CD4-positive, alpha-beta T cell treated with Interleukin-15 for 4 hours (primary cell): Measurements from ENCODE around the gene GCNT2.
"Not testable (repeated sequence)": the region's sequence is repeated elsewhere in the genome, so short reads cannot be mapped to it uniquely, and the experiment has no call there.

Experiments
- DNase-seq: peaks from one replicate; pipeline ENCODE4 v3.0.0-alpha.2; 2020; ENCODE audit warnings: low spot score

The GCNT2 gene

GRCh38 chr6:10547809-10548208, 26.7 kb downstream of the GCNT2 start:
- no peak for DNase-seq

- no peak for DNase-seq
These were observed 29.6 kb downstream of the GCNT2 start for GRCh38 chr6:10550764-10551163.

- DNase-seq = no peak
These were observed 31.2 kb downstream of the GCNT2 start for GRCh38 chr6:10552270-10552810.

DNA sequence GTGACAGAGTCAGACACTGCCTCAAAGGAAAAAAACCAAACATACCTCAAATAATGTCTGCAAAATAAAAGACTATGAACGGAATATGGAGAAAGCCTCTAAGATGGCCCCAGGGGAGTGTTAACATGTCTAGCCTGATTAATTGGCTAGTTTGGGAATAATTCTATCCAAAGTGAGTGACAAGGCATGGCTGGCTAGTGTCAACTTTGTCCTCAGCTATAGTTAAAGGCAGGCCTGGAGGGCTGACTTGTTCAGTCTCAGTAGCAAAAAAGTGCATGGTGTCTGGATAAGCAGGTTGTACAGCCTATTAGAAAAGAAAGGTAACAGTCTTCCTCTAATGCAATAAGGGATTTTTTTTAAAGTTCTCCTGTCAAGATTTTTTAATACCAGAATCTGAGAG, 32.7 kb downstream of the GCNT2 start:
- DNase-seq = no peak

DNA sequence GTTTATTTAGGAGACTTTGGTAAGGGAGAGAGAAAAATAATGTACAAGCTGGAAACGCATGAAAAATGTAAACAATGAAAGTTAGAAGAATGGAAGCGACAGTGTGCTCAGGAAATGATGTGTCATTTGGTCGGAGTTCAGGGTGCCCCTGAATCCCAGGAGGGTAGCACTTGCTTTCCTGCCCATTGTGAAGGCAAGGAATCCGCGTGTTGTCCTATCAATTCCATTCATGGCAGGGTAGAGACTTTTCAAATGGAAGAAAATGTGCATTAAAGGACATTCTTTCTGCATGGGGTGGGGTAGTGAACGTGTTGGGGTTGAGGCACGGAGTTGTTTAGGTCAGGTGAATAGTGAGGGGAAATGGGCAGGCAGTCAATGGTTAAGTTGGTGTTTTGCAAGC, 33.7 kb downstream of the GCNT2 start:
- no peak for DNase-seq

- no peak for DNase-seq
These were observed 34.6 kb downstream of the GCNT2 start for GRCh38 chr6:10555625-10556309.

DNA sequence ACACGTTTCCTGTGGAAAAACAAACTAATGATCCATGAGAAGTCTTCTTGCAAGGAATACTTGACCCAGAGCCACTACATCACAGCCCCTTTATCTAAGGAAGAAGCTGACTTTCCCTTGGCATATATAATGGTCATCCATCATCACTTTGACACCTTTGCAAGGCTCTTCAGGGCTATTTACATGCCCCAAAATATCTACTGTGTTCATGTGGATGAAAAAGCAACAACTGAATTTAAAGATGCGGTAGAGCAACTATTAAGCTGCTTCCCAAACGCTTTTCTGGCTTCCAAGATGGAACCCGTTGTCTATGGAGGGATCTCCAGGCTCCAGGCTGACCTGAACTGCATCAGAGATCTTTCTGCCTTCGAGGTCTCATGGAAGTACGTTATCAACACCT, 35.4 kb downstream of the GCNT2 start:
- DNase-seq = no peak

- DNase-seq = no peak
These were observed 35.8 kb downstream of the GCNT2 start for GRCh38 chr6:10556992-10557391.

DNA sequence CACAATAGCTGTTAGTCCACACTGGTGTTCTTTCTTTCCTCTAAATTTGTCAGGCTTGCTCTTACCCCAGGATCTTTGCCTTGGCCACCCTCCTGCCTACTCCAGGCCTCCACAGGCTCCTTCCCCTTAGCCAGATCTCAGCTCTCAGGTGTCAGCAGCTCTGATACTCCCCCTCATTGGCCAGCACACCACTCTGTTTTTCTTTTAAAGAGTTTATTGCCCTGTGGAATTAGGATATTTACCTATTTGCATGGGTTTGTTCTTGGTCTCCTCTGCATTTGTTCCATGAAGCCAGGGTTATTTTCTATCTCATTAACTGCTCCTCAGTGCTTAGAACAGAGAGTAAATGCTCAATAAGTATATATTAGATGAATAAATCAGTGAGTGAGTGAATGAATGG, 36.8 kb downstream of the GCNT2 start:
- DNase-seq = no peak

GRCh38 chr6:10558565-10558964, 37.4 kb downstream of the GCNT2 start:
- DNase-seq = no peak

DNA sequence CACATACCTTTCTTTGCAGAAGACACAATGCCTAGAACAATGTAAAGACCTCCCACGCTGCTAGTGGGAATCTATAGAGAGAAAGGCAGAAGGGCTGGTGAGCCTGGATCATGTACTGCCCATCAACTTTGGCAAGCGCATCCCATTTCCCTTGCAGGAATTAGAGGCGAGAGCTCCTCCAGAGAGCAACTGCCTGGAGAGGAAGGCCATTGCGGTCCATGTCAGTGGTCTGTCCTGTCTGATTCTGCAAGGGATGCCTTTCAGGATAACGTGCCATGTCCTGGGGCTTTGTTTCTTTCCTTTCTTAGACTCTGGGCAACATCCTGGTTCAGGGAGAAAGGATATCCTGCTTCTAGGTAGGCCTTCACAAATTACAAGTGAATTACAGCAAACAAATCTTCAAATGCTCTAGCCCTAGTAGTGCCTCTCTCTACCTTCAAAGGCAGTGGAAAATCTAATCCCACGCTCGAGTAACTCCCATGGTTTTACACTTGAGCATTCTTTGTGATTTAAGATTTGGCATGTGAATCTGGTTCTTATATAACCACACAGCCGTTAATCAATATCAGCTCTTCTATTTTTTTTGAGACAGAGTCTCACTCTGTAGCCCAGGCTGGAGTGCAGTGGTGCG, 38.5 kb downstream of the GCNT2 start:
- no peak for DNase-seq

- no peak for DNase-seq
These were observed 40.6 kb downstream of the GCNT2 start for GRCh38 chr6:10561611-10562199.

- no peak for DNase-seq
These were observed 44.0 kb downstream of the GCNT2 start for GRCh38 chr6:10564975-10565673.

- no peak for DNase-seq
These were observed 44.8 kb downstream of the GCNT2 start for GRCh38 chr6:10565913-10566312.

GRCh38 chr6:10567256-10568026, 46.3 kb downstream of the GCNT2 start:
- no peak for DNase-seq

DNA sequence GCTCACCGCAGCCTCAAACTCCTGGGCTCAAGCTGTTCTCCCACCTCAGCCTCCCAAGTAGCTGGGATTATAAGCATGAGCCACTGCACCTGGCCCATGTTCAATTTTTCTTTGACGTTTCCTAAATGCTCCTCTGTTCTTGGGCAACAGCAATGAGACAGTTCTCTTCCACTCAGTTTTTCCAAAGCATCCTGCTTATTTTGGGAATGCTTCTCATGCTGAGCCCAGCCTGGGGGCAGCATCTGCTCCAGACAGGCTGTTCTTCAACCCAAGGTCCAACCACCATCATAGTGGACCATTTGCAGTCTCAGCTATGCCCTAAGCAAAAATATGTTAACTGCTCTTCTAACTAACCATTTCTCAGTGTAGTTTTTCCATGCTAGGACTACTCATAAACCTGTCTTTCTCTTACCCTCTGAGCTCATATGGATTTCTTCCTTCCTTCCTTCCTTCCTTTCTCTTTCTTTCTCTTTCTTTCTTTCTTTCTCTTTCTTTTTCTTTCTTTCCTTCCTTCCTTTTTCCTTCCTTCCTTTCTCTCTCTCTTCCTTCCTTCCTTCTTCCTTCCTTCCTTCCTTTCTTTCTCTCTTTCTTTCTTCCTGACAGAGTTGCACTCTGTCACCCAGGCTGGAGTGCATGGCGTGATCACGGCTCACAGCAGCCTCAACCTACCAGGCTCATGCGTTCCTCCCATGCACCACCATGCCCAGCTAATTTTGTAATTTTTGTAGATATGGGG, 48.4 kb downstream of the GCNT2 start:
- DNase-seq = no peak

DNA sequence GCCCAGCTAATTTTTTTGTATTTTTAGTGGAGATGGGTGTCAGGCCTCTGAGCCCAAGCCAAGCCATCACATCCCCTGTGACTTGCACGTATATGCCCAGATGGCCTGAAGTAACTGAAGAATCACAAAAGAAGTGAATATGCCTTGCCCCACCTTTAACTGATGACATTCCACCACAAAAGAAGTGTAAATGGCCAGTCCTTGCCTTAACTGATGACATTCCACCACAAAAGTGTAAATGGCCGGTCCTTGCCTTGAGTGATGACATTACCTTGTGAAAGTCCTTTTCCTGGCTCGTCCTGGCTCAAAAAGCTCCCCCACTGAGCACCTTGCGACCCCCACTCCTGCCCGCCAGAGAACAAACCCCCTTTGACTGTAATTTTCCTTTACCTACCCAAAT, 54.4 kb downstream of the GCNT2 start:
- DNase-seq = not testable (repeated sequence)

DNA sequence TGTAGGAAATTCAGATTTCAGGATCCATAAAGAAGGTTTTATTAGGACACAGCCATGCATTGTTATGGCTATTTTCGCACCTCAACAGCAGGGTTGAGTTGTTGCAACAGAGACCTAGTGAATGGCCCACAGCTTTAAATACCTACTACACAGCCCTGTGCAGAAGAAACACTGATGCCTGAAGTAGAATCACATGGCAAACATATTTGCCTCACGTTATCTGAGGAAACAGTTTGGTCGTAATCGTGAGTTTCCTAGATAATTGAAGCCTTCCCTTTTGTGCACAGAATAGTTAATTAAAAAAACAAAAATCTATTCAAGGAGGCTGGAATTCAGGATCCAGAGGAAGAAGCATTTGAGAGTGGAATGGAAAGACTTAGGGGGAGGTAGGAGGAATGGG, 55.1 kb downstream of the GCNT2 start:
- no peak for DNase-seq

GRCh38 chr6:10577112-10577511, 56.0 kb downstream of the GCNT2 start:
- no peak for DNase-seq

DNA sequence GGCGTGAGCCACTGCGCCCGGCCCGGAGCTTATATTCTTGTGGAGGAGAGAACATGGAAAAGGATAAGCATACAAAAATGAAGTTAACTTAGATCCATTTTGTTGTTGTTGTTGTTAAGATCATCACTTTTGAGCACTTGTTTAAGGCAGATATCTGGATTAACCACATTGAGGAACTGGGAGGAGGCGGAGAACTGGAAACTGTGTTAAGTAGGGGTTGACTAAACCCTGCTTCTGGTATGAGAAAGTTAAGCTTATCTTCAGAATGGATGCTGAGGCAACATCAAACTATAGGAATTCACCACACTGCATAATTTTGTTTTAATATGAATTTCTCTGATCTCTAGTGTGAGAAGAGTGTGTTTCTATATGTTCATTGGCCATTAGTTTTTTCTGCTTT, 57.6 kb downstream of the GCNT2 start:
- DNase-seq = no peak

- no peak for DNase-seq
These were observed 58.7 kb downstream of the GCNT2 start for GRCh38 chr6:10579803-10580202.
